ENCODE data around the gene SIRPB2.

Gene SIRPB2

GRCh38 chr20:1469925-1470571 is 21.2 kb downstream of the SIRPB2 start:
- peak; percentile 73 for DNase-seq

- DNase-seq, result no peak
Measured at GRCh38 chr20:1469306-1469905, 21.8 kb downstream of the SIRPB2 start.

- no peak for DNase-seq
Measured at GRCh38 chr20:1468117-1468624, 23.0 kb downstream of the SIRPB2 start.

- no peak for DNase-seq
Measured at GRCh38 chr20:1467355-1468116, 23.7 kb downstream of the SIRPB2 start.

- no peak for DNase-seq
Measured at GRCh38 chr20:1467082-1467354, 24.2 kb downstream of the SIRPB2 start.

GRCh38 chr20:1466211-1467081 is 24.8 kb downstream of the SIRPB2 start, which contains the start of gene NSFL1C:
TSS of gene NSFL1C (minus strand) at chr20:1466849. CDS start at chr20:1466824, 25 bp downstream.
- peak; percentile 98 for DNase-seq

- no peak for DNase-seq
Measured at GRCh38 chr20:1465470-1466210, 25.6 kb downstream of the SIRPB2 start.

- no peak for DNase-seq
Measured at GRCh38 chr20:1463971-1464570, 27.1 kb downstream of the SIRPB2 start.

GRCh38 chr20:1462834-1463233 is 28.4 kb downstream of the SIRPB2 start:
- no peak for DNase-seq

- no peak for DNase-seq
Measured at GRCh38 chr20:1462001-1462400, 29.2 kb downstream of the SIRPB2 start.

- no peak for DNase-seq
Measured at GRCh38 chr20:1460275-1460674, 30.9 kb downstream of the SIRPB2 start.

GRCh38 chr20:1457992-1458391 is 33.2 kb downstream of the SIRPB2 start:
- DNase-seq, result no peak

GRCh38 chr20:1456300-1456699 is 34.9 kb downstream of the SIRPB2 start:
- DNase-seq, result no peak

- peak; percentile 7 for DNase-seq
Measured at GRCh38 chr20:1450926-1451491, 40.2 kb downstream of the SIRPB2 start.

- no peak for DNase-seq
Measured at GRCh38 chr20:1449370-1449769, 41.9 kb downstream of the SIRPB2 start.

- no peak for DNase-seq
Measured at GRCh38 chr20:1448081-1448620, 43.1 kb downstream of the SIRPB2 start.

GRCh38 chr20:1446536-1446935 is 44.7 kb downstream of the SIRPB2 start:
- DNase-seq, result no peak

- DNase-seq, result no peak
Measured at GRCh38 chr20:1443085-1443484, 48.1 kb downstream of the SIRPB2 start.

- no peak for DNase-seq
Measured at GRCh38 chr20:1442304-1442703, 48.9 kb downstream of the SIRPB2 start.

- DNase-seq, result no peak
Measured at GRCh38 chr20:1441133-1441532, 50.1 kb downstream of the SIRPB2 start.

- DNase-seq, result no peak
Measured at GRCh38 chr20:1440024-1440423, 51.2 kb downstream of the SIRPB2 start.
